Stimulated activated CD8-positive, alpha-beta memory T cell treated with anti-CD3 and anti-CD28 coated beads, Interleukin-12 subunit alpha, Interleukin-12 subunit beta, amount 100 ng/mL, for 1 hour (primary cell): ENCODE data around the gene KCTD17.

Experiments
- DNase-seq: peaks from one replicate; pipeline ENCODE4 v3.0.0-alpha.2; 2020; ENCODE audit warnings: low read depth

Gene KCTD17

GRCh38 chr22:37105990-37106389, 54.4 kb downstream of the KCTD17 start:
- no peak for DNase-seq

DNA sequence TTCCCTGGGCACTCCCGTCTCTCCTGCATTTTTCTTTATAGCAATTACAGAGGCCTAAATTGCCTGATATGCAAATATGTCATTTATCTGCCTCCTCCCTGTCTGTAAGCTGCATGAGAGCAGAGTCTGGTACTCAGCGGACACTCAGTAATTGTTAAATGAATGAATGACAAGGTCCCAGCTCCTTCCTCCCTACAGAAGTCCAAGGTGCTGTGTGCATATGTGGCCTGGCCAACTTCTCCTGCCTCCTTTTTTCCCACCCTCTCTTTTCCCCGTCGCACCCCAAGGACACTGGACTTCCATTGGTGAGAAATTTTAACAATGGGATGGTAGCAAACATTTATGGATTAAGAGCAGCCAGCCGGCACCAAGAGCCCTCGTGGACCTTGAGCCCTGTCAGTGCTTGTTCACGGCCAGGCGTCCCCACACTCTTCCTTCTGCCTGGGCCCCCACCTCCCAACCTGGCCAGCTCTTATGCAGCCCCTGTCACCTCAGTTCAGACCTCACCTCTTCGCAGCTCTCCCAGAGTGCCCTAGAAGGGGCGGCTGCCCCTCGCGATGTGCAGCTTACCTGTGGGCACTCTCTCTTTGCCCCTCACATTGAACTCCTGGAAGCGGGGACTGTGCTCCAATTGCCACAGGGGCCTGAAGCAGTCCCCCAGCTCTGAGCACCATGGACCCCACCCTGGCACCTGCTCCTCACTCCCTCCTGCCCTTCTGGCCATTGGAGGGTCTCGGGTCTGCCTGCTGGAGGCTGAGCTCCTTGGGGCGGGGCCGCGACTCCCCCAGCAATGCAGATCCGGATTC, 56.5 kb downstream of the KCTD17 start:
- DNase-seq: no peak

GRCh38 chr22:37109242-37109917, 57.8 kb downstream of the KCTD17 start, which contains the start of gene TMPRSS6:
TSS of gene TMPRSS6 (minus strand) at chr22:37109713. CDS start at chr22:37103417, 6,296 bp downstream.
- DNase-seq: no peak

- no peak for DNase-seq
Measured at GRCh38 chr22:37111156-37111717, 59.7 kb downstream of the KCTD17 start.

GRCh38 chr22:37112084-37112728, 60.7 kb downstream of the KCTD17 start:
- no peak for DNase-seq
